ENCODE measurements around the gene LRRC8E. TPM values are rescaled to one million over a fixed set of nuclear protein-coding genes. Genes with fewer than 3 reads are reported as not detected.
A peak's percentile ranks its signal among the peaks of the same experiment; 100 is the strongest.

Gene LRRC8E
- total RNA-seq, 1 experiment from 2014 or later = 3.0 TPM

DNA sequence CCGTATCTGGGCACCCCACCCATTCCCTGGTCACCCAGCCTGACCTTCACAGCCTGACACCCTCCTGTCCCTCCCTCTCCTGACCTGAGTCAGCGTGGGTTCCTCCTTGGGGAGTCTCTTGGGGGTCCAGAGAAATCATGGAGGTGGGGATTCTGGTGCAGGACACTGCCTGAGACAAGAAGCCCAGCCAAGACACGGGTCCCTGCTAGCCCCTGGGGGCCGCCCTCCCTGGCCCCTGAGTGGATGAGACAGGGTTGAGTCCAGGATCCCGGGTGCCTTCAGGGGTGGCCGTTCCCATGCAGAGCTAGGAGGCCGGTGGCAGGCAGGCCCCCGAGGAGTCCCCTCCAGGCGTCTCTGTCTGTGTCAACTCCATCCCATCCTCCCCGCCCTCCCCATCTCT, 17.0 kb downstream of the LRRC8E start:
- TF ChIP-seq, protein P1, sequence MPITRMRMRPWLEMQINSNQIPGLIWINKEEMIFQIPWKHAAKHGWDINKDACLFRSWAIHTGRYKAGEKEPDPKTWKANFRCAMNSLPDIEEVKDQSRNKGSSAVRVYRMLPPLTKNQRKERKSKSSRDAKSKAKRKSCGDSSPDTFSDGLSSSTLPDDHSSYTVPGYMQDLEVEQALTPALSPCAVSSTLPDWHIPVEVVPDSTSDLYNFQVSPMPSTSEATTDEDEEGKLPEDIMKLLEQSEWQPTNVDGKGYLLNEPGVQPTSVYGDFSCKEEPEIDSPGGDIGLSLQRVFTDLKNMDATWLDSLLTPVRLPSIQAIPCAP (CRISPR knock-in tag; IDR thresholded peaks at IDR 0.05) = no peak
- TF ChIP-seq NR2C2 (CRISPR knock-in tag; IDR thresholded peaks at IDR 0.05) (no peak), TEAD1 (CRISPR knock-in tag; IDR thresholded peaks at IDR 0.05) (no peak), RORB (CRISPR knock-in tag; IDR thresholded peaks at IDR 0.05) (no peak), SMAD4 (CRISPR knock-in tag; IDR thresholded peaks at IDR 0.05) (no peak), EMX1 (CRISPR knock-in tag; IDR thresholded peaks at IDR 0.05) (no peak), NFYB (CRISPR knock-in tag; conservative IDR thresholded peaks at IDR 0.05; ENCODE audit: low read depth) (no peak), RELA (CRISPR knock-in tag; IDR thresholded peaks at IDR 0.05; ENCODE audit: borderline replicate concordance) (no peak), MXD4 (CRISPR knock-in tag; IDR thresholded peaks at IDR 0.05; ENCODE audit: borderline replicate concordance) (no peak), ZNF416 (CRISPR knock-in tag; IDR thresholded peaks at IDR 0.05) (no peak), ZNF138 (CRISPR knock-in tag; conservative IDR thresholded peaks at IDR 0.05) (no peak), FOXJ3 (CRISPR knock-in tag; IDR thresholded peaks at IDR 0.05; ENCODE audit: borderline replicate concordance) (no peak)
- TF ChIP-seq, protein P2, sequence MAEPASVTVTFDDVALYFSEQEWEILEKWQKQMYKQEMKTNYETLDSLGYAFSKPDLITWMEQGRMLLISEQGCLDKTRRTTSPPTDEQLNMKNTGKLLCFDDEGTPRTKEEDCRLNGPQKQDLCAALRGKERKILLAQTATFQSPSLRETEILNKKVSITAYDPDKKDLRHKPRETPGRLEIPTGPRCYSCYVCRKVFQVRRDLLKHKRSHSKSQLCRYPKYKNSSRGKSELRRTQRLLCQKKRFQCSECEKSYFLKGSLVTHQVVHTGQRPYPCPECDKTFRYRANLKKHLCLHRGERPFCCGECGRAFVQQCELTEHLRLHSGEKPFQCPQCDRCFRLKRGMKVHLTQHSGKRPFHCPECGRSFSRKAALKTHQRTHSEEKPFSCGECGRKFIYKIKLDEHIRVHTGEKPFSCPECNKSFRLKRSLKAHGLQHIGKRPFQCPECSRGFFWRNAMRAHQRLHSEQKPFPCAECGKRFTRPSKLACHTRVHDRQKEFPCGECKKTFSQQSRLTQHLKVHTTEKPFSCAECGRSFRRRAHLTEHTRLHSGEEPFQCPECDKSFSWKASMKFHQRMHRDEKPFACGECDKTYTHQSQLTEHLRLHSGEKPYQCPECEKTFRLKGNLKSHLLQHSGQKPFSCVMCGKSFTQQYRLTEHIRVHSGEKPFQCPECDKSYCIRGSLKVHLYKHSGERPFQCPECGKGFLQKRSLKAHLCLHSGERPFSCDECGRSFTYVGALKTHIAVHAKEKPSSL (CRISPR knock-in tag; conservative IDR thresholded peaks at IDR 0.05) = no peak
- TF ChIP-seq, protein P3, sequence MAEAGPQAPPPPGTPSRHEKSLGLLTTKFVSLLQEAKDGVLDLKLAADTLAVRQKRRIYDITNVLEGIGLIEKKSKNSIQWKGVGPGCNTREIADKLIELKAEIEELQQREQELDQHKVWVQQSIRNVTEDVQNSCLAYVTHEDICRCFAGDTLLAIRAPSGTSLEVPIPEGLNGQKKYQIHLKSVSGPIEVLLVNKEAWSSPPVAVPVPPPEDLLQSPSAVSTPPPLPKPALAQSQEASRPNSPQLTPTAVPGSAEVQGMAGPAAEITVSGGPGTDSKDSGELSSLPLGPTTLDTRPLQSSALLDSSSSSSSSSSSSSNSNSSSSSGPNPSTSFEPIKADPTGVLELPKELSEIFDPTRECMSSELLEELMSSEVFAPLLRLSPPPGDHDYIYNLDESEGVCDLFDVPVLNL (CRISPR knock-in tag; IDR thresholded peaks at IDR 0.05; ENCODE audit: borderline replicate concordance, low read depth) = no peak
- TF ChIP-seq, protein P4, sequence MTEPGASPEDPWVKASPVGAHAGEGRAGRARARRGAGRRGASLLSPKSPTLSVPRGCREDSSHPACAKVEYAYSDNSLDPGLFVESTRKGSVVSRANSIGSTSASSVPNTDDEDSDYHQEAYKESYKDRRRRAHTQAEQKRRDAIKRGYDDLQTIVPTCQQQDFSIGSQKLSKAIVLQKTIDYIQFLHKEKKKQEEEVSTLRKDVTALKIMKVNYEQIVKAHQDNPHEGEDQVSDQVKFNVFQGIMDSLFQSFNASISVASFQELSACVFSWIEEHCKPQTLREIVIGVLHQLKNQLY (CRISPR knock-in tag; IDR thresholded peaks at IDR 0.05) = no peak
- TF ChIP-seq, protein P5, sequence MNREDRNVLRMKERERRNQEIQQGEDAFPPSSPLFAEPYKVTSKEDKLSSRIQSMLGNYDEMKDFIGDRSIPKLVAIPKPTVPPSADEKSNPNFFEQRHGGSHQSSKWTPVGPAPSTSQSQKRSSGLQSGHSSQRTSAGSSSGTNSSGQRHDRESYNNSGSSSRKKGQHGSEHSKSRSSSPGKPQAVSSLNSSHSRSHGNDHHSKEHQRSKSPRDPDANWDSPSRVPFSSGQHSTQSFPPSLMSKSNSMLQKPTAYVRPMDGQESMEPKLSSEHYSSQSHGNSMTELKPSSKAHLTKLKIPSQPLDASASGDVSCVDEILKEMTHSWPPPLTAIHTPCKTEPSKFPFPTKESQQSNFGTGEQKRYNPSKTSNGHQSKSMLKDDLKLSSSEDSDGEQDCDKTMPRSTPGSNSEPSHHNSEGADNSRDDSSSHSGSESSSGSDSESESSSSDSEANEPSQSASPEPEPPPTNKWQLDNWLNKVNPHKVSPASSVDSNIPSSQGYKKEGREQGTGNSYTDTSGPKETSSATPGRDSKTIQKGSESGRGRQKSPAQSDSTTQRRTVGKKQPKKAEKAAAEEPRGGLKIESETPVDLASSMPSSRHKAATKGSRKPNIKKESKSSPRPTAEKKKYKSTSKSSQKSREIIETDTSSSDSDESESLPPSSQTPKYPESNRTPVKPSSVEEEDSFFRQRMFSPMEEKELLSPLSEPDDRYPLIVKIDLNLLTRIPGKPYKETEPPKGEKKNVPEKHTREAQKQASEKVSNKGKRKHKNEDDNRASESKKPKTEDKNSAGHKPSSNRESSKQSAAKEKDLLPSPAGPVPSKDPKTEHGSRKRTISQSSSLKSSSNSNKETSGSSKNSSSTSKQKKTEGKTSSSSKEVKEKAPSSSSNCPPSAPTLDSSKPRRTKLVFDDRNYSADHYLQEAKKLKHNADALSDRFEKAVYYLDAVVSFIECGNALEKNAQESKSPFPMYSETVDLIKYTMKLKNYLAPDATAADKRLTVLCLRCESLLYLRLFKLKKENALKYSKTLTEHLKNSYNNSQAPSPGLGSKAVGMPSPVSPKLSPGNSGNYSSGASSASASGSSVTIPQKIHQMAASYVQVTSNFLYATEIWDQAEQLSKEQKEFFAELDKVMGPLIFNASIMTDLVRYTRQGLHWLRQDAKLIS (CRISPR knock-in tag; IDR thresholded peaks at IDR 0.05; ENCODE audit: borderline replicate concordance) = no peak
- H3K27me3 Mint-ChIP-seq (ENCODE audit: low read depth) = peaks cover 13% of the 10 kb centered on the region
- CTCF ChIA-PET = interaction anchor here (5.1 kb wide), 1 partner anchor 14 kb away, joined by 70 read pairs; the partner anchor contains the start of gene SNAPC2
- H3K27ac Mint-ChIP-seq = peak overlapping the region; percentile 34; the same call in 1 of the 2 replicates
- POLR2A ChIA-PET = no interaction called here
- H3K9me3 Mint-ChIP-seq = no peaks in the 10 kb centered on the region
- peak overlapping the region; percentile 90 for H3K4me3 Mint-ChIP-seq
- H3K36me3 Mint-ChIP-seq = no peaks in the 10 kb centered on the region
- no peak for DNase-seq (ENCODE audit: low spot score)
- peaks cover 20% of the 10 kb centered on the region for H3K4me1 Mint-ChIP-seq
- ATAC-seq = no peak

DNA sequence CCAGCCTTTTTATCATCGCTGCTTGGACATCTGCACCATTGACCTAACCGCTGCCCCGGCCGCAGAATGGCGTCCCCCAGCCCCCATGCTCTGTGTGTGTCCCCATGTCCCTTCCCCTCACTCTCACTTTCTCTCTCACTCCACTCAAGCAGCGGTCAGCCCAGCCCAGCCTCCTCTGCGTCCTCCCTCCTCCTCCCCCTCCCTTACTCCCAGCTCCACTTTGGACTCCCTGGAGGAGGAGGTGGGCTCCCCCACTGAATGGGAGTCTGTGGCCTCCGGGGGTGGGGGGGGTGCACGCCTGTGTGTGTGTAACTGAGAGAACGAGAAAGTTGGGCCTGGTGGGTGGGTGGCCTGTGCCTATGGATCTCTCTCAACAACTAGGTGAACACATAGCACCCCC, 17.5 kb downstream of the LRRC8E start:
- DNase-seq (ENCODE audit: low spot score) (no peak), ATAC-seq (no peak)
- H3K4me1 Mint-ChIP-seq = peaks cover 20% of the 10 kb centered on the region
- H3K9me3 Mint-ChIP-seq = no peaks in the 10 kb centered on the region
- CTCF ChIA-PET = interaction anchor here (5.1 kb wide), 1 partner anchor 13 kb away, joined by 70 read pairs; the partner anchor contains the start of gene SNAPC2
- H3K27me3 Mint-ChIP-seq (ENCODE audit: low read depth) = peaks cover 13% of the 10 kb centered on the region
- POLR2A ChIA-PET = no interaction called here
- H3K36me3 Mint-ChIP-seq = peaks cover 4% of the 10 kb centered on the region; the same call in 1 of the 2 replicates
- peak overlapping the region; percentile 38; the same call in 1 of the 2 replicates for H3K27ac Mint-ChIP-seq
- H3K4me3 Mint-ChIP-seq = peak overlapping the region; percentile 60
- TF ChIP-seq ZNF263 (CRISPR knock-in tag; IDR thresholded peaks at IDR 0.05; ENCODE audit: low read depth) = no peak
- TF ChIP-seq NR2C2 (CRISPR knock-in tag; IDR thresholded peaks at IDR 0.05) = no peak
- TF ChIP-seq, protein P6, sequence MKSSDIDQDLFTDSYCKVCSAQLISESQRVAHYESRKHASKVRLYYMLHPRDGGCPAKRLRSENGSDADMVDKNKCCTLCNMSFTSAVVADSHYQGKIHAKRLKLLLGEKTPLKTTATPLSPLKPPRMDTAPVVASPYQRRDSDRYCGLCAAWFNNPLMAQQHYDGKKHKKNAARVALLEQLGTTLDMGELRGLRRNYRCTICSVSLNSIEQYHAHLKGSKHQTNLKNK (CRISPR knock-in tag; IDR thresholded peaks at IDR 0.05) = no peak
- TF ChIP-seq, protein P7, sequence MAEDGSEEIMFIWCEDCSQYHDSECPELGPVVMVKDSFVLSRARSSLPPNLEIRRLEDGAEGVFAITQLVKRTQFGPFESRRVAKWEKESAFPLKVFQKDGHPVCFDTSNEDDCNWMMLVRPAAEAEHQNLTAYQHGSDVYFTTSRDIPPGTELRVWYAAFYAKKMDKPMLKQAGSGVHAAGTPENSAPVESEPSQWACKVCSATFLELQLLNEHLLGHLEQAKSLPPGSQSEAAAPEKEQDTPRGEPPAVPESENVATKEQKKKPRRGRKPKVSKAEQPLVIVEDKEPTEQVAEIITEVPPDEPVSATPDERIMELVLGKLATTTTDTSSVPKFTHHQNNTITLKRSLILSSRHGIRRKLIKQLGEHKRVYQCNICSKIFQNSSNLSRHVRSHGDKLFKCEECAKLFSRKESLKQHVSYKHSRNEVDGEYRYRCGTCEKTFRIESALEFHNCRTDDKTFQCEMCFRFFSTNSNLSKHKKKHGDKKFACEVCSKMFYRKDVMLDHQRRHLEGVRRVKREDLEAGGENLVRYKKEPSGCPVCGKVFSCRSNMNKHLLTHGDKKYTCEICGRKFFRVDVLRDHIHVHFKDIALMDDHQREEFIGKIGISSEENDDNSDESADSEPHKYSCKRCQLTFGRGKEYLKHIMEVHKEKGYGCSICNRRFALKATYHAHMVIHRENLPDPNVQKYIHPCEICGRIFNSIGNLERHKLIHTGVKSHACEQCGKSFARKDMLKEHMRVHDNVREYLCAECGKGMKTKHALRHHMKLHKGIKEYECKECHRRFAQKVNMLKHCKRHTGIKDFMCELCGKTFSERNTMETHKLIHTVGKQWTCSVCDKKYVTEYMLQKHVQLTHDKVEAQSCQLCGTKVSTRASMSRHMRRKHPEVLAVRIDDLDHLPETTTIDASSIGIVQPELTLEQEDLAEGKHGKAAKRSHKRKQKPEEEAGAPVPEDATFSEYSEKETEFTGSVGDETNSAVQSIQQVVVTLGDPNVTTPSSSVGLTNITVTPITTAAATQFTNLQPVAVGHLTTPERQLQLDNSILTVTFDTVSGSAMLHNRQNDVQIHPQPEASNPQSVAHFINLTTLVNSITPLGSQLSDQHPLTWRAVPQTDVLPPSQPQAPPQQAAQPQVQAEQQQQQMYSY (CRISPR knock-in tag; IDR thresholded peaks at IDR 0.05) = no peak
- TF ChIP-seq, protein P8, sequence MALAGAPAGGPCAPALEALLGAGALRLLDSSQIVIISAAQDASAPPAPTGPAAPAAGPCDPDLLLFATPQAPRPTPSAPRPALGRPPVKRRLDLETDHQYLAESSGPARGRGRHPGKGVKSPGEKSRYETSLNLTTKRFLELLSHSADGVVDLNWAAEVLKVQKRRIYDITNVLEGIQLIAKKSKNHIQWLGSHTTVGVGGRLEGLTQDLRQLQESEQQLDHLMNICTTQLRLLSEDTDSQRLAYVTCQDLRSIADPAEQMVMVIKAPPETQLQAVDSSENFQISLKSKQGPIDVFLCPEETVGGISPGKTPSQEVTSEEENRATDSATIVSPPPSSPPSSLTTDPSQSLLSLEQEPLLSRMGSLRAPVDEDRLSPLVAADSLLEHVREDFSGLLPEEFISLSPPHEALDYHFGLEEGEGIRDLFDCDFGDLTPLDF (CRISPR knock-in tag; IDR thresholded peaks at IDR 0.05) = no peak

All from WTC11 (cell line).